GM12892 (cell line): ENCODE results near the gene SH3BP4.

Experiments used
- POLR2A ChIP-seq: IDR thresholded peaks from 2 replicates; pipeline ENCODE4 v1.6.1; 2011; ENCODE audit warnings: low read depth, low read length, control low read depth
- POLR2AphosphoS5 ChIP-seq: IDR thresholded peaks from 2 replicates; pipeline ENCODE4 v1.6.1; 2011; ENCODE audit warnings: low read depth, low read length, control low read depth

- TF ChIP-seq POLR2A (no peak), POLR2AphosphoS5 (no peak)
These were observed 53.2 kb downstream of the SH3BP4 start for GRCh38 chr2:235005023-235005422.
